Measurements from ENCODE around the gene BCR.
A peak's percentile ranks its signal among the peaks of the same experiment; 100 is the strongest.

Gene BCR

GRCh38 chr22:23218867-23219251, 38.5 kb downstream of the BCR start:
- DNase-seq = peak; percentile 85

GRCh38 chr22:23219317-23219716, 39.0 kb downstream of the BCR start:
- no peak for DNase-seq

GRCh38 chr22:23219822-23220484, 39.6 kb downstream of the BCR start:
- DNase-seq = peak; percentile 84

GRCh38 chr22:23220485-23221350, 40.4 kb downstream of the BCR start:
- DNase-seq = no peak

GRCh38 chr22:23221351-23221804, 41.1 kb downstream of the BCR start:
- no peak for DNase-seq

- DNase-seq = no peak
Measured at GRCh38 chr22:23222033-23222792, 41.9 kb downstream of the BCR start.

GRCh38 chr22:23222793-23223568, 42.7 kb downstream of the BCR start:
- DNase-seq = no peak

GRCh38 chr22:23223569-23224317, 43.4 kb downstream of the BCR start:
- DNase-seq = no peak

GRCh38 chr22:23224846-23225245, 44.5 kb downstream of the BCR start:
- no peak for DNase-seq

GRCh38 chr22:23225337-23225723, 45.0 kb downstream of the BCR start:
- no peak for DNase-seq

- DNase-seq = no peak
Measured at GRCh38 chr22:23225724-23226496, 45.6 kb downstream of the BCR start.

GRCh38 chr22:23226497-23226850, 46.2 kb downstream of the BCR start:
- DNase-seq = no peak

GRCh38 chr22:23227380-23227779, 47.1 kb downstream of the BCR start:
- DNase-seq = no peak

GRCh38 chr22:23228503-23228902, 48.2 kb downstream of the BCR start:
- DNase-seq = no peak

- no peak for DNase-seq
Measured at GRCh38 chr22:23229646-23230045, 49.3 kb downstream of the BCR start.

- no peak for DNase-seq
Measured at GRCh38 chr22:23230348-23231068, 50.2 kb downstream of the BCR start.

- no peak for DNase-seq
Measured at GRCh38 chr22:23231471-23232093, 51.3 kb downstream of the BCR start.

GRCh38 chr22:23232094-23232905, 52.0 kb downstream of the BCR start:
- DNase-seq = no peak

GRCh38 chr22:23233084-23233531, 52.8 kb downstream of the BCR start:
- DNase-seq = no peak

All from DMS79 (cell line).